GM10847 (cell line): ENCODE measurements around the gene CLEC16A.

ENCODE experiments used
- POLR2A ChIP-seq: IDR thresholded peaks from 2 replicates; pipeline ENCODE4 v1.6.1; 2011; ENCODE audit not compliant: insufficient read length; ENCODE audit errors: extremely low read depth

CLEC16A gene

GRCh38 chr16:11045441-11045840 lies 101.1 kb downstream of the CLEC16A start:
- TF ChIP-seq POLR2A, result no peak

DNA sequence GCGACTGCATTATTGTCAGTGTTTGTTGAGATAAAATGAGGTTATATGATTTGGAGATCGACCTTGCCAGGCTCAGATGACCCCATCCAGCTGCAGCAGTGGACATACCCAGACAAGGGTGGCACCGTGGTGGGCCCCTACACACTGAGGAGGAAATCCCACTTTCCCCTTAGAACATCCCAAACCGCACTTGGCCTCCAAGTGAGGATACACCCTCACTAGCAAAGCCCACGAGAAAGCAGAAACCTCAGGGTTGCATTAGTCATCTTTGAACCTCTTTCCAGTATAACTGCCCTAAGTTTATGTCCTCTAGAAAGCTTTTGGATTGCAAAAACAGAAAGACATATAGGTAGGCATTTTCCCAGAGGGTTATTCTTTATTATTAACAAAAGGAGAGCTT lies 101.5 kb downstream of the CLEC16A start:
- no peak for TF ChIP-seq POLR2A

DNA sequence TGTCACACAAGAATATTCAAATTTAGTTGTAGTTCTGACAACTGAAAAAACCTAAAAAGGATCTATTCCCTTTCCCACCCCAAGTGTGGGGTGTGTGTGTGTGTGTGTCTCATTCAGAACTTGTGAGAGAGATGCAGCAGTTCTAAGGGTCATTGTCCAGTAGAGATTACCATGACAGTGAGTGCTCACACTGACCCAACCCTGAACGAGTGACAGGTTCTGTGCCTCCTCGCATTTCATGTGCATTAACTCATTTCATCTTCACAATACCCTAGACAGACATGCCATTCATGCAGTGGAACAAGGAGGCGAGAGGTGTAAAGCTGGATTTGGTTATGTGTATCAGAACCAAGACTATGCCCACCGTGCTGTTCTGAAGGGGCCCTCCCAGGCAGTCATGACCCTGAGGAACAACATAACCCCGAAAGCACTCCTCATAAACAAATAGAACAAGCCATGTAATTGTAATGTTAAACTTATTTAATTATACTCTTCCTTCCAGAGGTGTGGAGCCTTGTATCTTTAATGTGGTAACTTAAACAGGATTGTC lies 102.1 kb downstream of the CLEC16A start:
- TF ChIP-seq POLR2A, result no peak

- no peak for TF ChIP-seq POLR2A
Measured at GRCh38 chr16:11047057-11047456, 102.7 kb downstream of the CLEC16A start.

DNA sequence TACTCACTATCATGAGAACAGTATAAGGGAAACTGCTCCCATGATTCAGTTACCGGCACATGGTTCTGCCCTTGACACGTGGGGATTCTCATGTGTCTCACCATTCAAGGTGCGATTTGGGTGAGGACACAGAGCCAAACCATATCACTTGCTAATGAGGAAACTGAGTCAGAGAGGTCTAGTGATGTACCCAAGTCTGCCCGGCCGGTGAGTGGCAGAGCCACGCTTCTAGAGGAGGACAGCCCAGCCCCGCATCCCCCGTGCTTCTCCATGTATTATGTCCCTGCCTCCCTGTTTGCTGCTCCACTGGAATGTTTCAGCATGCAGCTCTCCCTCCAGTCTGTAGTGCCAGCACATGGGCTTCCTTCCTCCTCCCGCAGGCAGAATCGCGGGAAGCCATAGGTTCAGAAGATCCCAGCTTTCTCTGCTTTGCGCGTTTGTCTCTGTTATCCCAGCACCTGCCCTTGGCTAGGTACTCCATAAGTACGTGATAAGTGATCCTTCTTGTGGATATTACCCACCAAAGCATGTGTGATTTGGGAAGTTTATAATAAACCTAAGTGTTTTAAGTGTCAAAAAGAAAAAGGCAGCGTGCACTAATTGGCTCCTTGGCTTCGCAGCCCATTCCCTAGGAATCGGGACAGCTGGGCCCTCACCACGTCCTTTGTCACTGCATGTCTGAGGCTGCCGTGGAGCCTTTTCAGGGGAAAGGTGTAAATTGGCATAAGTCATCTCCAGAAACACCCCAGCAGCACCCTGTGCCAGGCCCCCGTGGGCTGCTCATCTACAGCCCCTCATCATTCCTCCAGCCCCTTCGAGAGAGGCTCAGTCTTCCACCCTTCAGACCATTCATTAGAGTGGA lies 103.8 kb downstream of the CLEC16A start:
- TF ChIP-seq POLR2A, result no peak

DNA sequence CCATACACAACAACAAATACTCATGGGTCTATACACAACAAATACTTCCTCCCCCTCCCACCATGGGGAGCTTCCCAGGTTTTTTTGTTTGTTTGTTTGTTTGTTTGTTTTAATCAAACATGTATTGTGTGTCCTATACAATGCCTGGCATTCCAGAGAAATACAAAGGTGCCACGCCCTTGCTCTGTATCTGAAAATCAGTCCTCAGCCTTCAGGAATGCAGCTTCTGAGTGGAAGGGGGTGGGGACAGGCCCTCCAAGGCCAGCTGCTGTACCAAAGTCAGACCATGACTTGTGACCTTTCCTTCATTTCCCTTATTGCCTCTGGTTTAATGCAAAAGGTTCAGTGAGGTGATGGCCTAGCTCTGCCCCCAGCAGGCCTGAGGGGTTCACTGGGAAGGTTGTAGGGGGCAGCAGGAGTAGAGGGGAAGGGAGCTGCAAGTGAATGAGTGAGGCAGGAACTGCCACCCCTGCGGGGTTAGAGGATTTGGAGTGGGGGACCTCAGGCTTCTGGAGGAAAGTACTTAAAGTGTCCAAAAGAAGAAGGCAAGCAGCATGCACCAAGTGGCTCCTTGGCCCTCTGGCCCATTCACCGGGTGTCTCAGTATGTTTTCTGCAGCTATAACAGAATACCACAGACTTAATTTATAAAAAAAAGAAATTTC lies 105.2 kb downstream of the CLEC16A start:
- no peak for TF ChIP-seq POLR2A

- no peak for TF ChIP-seq POLR2A
Measured at GRCh38 chr16:11050536-11050935, 106.2 kb downstream of the CLEC16A start.

DNA sequence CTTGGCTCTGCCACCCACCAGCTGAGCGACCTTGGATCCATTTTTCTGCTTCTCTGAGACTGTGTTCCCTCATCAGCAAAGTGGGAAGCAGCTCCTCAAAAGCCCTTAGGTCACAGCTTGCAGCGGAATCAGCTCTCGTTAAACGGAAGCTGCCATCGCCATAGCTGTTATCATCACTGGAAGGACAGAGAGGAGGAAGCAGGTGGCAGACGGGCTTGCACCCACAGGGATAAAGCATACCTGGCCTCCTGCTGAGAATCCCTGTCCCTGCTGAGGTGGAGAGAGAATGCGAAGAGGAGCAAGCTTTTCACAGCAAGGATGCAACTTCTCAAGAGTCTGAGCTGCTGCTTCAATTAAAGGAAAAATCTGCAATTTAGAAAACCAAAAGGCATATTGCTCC lies 106.6 kb downstream of the CLEC16A start:
- TF ChIP-seq POLR2A, result no peak

DNA sequence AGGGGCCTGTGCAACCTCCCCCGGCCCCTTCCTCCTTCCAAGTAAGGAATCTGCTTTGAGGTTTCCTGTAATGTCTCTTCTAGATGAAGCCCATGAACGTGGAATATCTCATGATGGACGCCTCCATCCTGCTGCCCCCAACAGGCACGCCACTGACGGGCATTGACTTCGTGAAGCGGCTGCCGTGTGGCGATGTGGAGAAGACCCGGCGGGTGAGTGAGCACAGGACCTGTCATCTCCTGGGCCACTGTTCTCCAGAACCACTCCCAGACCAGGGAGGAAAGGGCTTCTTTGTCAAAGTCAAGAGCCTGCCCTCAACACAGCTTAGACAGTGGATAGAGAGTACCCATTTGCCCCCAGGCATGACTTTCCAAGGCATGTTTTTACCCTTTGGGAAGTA lies 107.1 kb downstream of the CLEC16A start:
- no peak for TF ChIP-seq POLR2A

DNA sequence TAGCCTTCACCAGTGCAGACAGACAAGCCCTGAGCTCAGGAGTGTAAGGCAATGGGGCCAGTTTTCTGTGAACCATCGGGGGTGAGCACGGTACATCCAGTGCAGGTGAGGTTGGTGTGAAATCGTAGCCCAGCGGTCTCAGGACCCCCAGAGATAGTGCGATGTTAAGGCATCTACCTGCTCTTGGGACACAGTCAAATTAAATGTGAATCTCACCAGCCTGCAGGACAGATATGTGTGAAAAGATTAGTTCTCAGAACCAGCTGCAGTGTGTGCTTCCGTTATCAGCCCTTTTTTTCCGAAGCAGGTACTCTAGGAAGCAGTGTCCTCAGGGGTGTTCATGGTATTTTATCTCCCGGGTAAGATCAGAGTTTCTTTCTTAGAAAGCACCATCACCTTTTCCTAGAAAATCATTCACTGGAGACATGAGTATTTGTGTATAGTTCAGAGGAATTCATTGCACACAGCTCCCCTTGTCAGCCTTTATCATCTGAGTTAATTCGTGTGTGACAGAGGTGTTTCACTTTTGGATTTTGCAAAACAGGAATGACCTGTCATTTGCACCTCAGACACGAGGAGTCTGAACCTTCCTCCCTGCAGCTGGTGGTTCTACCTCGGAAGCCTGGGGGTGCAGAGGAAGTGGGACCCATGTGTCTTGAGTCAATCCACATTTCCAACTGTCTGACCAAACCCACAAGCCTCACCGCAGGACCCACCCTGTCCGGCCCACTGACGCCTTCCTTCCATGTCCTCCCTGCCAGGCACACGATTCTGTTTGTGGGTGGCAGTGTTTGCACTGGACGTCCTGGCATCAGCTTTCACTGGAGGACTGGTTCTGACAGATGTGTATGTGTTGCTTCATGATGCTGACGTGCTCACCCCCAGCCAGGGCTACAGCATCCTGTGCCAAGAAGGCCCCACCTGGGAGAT lies 107.8 kb downstream of the CLEC16A start:
- no peak for TF ChIP-seq POLR2A

DNA sequence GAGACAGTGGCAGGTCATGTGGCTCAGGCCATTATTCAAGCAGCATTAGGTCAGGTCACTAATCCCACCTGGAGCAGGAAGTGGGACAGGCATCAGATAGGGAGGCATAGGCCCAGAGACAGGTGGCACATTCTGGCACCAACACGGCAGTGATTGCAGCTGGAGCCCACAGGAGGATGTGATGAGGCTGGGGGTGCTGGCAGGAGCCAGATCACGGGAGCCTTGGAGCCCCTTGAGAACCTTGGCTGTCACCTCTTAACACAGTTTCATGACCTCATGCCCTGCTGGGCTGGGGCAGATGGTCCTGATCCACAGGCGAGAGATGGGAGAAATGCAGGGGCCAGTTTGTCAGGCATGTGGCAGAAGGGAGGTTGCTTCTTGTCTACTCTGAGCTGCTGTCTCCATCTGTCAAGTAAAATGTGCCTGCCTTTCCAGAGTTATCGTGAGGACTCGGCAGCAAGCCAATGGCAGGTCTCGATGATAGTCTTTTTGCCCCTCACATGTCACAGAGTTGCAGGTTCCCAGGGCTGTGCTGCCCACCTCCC lies 109.6 kb downstream of the CLEC16A start:
- no peak for TF ChIP-seq POLR2A

GRCh38 chr16:11056090-11056992 lies 112.0 kb downstream of the CLEC16A start:
- TF ChIP-seq POLR2A, result no peak

DNA sequence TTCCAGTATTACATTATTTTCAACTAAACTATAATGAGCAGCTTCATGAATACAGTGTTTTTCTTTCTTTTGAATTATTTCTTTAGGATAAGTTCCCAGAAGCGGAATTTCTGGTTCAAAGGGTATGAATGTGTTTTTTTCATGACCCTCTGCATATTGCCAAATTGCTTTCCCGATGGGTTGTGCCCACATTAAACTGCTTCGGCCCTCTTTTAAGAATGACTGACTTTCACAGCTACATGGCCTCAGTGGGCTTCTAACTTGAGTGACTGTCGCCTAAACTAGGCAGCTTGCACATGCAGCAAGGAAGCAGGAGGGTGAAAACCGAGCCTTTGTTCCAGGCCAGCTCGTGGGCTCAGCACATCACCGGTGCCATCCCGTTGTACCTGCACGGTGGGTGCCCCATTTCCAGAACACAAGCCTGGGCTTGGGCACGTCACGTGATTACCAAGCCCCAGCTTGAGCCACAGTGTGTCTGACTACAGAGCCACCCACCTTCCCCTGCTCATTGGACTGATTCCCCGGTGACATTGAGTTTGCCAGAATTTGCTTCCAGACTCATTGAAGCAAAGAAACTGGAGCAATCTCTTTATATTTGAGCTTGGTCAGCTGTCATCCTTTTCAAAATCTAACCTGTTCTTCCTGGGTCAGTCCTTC lies 112.8 kb downstream of the CLEC16A start:
- no peak for TF ChIP-seq POLR2A

DNA sequence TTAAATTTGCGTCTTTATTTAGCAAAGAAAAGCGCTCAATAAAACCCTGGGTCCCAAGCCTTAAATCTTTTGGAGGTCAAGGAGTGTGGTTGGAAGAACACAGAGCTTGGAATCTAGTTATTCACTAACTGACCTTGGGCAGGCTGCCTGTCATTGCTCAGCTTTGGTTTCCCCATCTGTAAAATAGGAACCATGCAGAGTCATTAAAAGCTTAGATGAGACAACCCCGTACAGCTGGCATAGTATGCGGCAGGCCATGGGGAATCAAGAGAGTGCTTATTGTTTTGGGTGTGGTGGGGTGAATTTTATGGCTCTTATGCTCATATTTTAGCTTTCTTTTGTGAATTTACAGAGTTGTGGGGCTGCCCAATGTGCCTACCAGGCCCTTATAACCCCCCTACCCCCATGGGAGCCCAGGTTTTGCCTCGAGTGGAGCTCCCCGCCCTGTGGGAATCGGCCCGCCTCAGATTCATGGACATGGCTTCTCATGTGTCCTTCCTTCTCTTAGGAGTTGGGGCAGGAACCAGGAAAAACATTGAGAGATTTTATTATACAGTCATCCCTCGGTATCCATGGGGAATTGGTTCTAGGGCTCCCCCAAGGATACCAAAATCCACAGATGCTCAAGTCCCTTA lies 113.5 kb downstream of the CLEC16A start:
- no peak for TF ChIP-seq POLR2A
